Liver (tissue), 9 donors: Measurements from ENCODE around the gene C1orf174. TPM values are rescaled to one million over a fixed set of nuclear protein-coding genes. Genes with fewer than 3 reads are reported as not detected.

Experiments
- DNase-seq: peaks from one replicate; pipeline ENCODE4 v3.0.0-alpha.2; 2017; ENCODE audit warnings: low spot score
- H3K27ac ChIP-seq, 2 donors: one replicate each; pipeline ENCODE4 v1.7.0; 2013; ENCODE audit warnings: inconsistent platforms in 2 of 2, low read length in 2 of 2, control low read depth in 1 of 2, low read depth in 1 of 2, mild to moderate bottlenecking in 1 of 2
- H3K27me3 ChIP-seq, 4 donors: one replicate each; pipeline versions ENCODE4 v1.6.1 to v1.7.0; 2013; ENCODE audit warnings: low read length in 3 of 4, inconsistent platforms in 1 of 4, mild to moderate bottlenecking in 1 of 4, moderate library complexity in 1 of 4; ENCODE audit not compliant: control insufficient read depth in 4 of 4, insufficient read depth in 4 of 4
- H3K36me3 ChIP-seq, 4 donors: one replicate each; pipeline versions ENCODE4 v1.6.1 to v1.7.0; 2013; ENCODE audit warnings: low read length in 3 of 4, mild to moderate bottlenecking in 3 of 4, low read depth in 1 of 4, moderate library complexity in 1 of 4; ENCODE audit not compliant: control insufficient read depth in 4 of 4, insufficient read depth in 3 of 4
- H3K4me1 ChIP-seq, 4 donors: one replicate each; pipeline versions ENCODE4 v1.6.1 to v1.7.0; 2013; ENCODE audit warnings: low read length in 3 of 4, mild to moderate bottlenecking in 3 of 4, moderate library complexity in 1 of 4; ENCODE audit not compliant: control insufficient read depth in 4 of 4, insufficient read depth in 4 of 4
- H3K4me3 ChIP-seq, 3 donors: one replicate each; pipeline versions ENCODE4 v1.6.1 to v1.7.0; 2013; ENCODE audit warnings: low read length in 3 of 3, control low read depth in 1 of 3, low read depth in 1 of 3, mild to moderate bottlenecking in 1 of 3
- H3K9ac ChIP-seq, 2 donors: one replicate each; pipeline ENCODE4 v1.7.0; 2013; ENCODE audit warnings: low read length in 2 of 2, mild to moderate bottlenecking in 2 of 2, moderate library complexity in 2 of 2, control low read depth in 1 of 2, low read depth in 1 of 2
- H3K9me3 ChIP-seq, 4 donors: one replicate each; pipeline versions ENCODE4 v1.6.1 to v1.7.0; 2013; ENCODE audit warnings: low read length in 3 of 4; ENCODE audit not compliant: control insufficient read depth in 4 of 4
- CTCF ChIP-seq: fragments of 150-350 bp; IDR thresholded peaks from 2 replicates; pipeline ENCODE4 v1.5.1; 2017; ENCODE audit warnings: improper control_type of control experiment, low read depth, low read length; ENCODE audit not compliant: missing input control
- FOXA1 ChIP-seq: IDR thresholded peaks from 2 replicates; pipeline ENCODE4 v1.6.1; 2016; ENCODE audit warnings: antibody characterized with exemption
- FOXA2 ChIP-seq: IDR thresholded peaks from 2 replicates; pipeline ENCODE4 v1.6.1; 2016; ENCODE audit warnings: antibody characterized with exemption
- HNF4G ChIP-seq: IDR thresholded peaks from 2 replicates; pipeline ENCODE4 v1.6.1; 2016; ENCODE audit warnings: antibody characterized with exemption
- MAX ChIP-seq: IDR thresholded peaks from 2 replicates; pipeline ENCODE4 v1.6.1; 2016; ENCODE audit warnings: antibody characterized with exemption
- RXRA ChIP-seq, 2 donors: IDR thresholded peaks; 2 replicates each; pipeline ENCODE4 v1.6.1; 2017 to 2018; ENCODE audit warnings: antibody characterized with exemption in 2 of 2, mild to moderate bottlenecking in 1 of 2
- TAF1 ChIP-seq: conservative IDR thresholded peaks from 2 replicates; pipeline ENCODE4 v1.6.1; 2016; ENCODE audit warnings: antibody characterized with exemption, mild to moderate bottlenecking
- WGBS: extraction: QIAGEN DNeasy Blood & Tissue Kit; methylation state at CpG from one replicate; pipeline ENCODE4 v1.1.7; 2013; 5-methylcytosine and 5-hydroxymethylcytosine counted together
- polyA plus RNA-seq, 2 donors: library from polyadenylated mRNA; stranded (reverse) in 1 of 2; unstranded in 1 of 2; fragments of 200-250 nt in 1 of 2; fragments of >200 nt in 1 of 2; fragmentation: Nextera tagmentation in 1 of 2; extraction: Ambion mirVana in 1 of 2; gene quantifications; one replicate each; pipeline versions ENCODE4 v1.2.1 to v1.2.3, GENCODE V29; 2013 to 2015
- total RNA-seq, 2 donors: library from RNA; depleted of rRNA; stranded (reverse); fragments of >200 nt; gene quantifications; one replicate each; pipeline ENCODE4 v1.2.3, GENCODE V29; 2014
- TF ChIP-seq, protein P1 (sequence below): IDR thresholded peaks from 2 replicates; pipeline ENCODE4 v1.6.1; 2016; ENCODE audit warnings: antibody characterized with exemption, mild to moderate bottlenecking
- TF ChIP-seq, protein P2 (sequence below): IDR thresholded peaks from 2 replicates; pipeline ENCODE4 v1.6.1; 2016; ENCODE audit warnings: antibody characterized with exemption
- TF ChIP-seq, protein P3 (sequence below): IDR thresholded peaks from 2 replicates; pipeline ENCODE4 v1.6.1; 2016; ENCODE audit warnings: antibody characterized with exemption
- donor health status: healthy.
- donor health status: healthy.
- donor health status: healthy.
- donor health status: healthy.
- donor health status: healthy.

C1orf174 gene
- total and polyA plus RNA-seq, 4 donors, result 10.4 to 17.0 (median 13.8) TPM

GRCh38 chr1:3883194-3883925 is 16.7 kb downstream of the C1orf174 start (continued):
- TF ChIP-seq, protein P1, sequence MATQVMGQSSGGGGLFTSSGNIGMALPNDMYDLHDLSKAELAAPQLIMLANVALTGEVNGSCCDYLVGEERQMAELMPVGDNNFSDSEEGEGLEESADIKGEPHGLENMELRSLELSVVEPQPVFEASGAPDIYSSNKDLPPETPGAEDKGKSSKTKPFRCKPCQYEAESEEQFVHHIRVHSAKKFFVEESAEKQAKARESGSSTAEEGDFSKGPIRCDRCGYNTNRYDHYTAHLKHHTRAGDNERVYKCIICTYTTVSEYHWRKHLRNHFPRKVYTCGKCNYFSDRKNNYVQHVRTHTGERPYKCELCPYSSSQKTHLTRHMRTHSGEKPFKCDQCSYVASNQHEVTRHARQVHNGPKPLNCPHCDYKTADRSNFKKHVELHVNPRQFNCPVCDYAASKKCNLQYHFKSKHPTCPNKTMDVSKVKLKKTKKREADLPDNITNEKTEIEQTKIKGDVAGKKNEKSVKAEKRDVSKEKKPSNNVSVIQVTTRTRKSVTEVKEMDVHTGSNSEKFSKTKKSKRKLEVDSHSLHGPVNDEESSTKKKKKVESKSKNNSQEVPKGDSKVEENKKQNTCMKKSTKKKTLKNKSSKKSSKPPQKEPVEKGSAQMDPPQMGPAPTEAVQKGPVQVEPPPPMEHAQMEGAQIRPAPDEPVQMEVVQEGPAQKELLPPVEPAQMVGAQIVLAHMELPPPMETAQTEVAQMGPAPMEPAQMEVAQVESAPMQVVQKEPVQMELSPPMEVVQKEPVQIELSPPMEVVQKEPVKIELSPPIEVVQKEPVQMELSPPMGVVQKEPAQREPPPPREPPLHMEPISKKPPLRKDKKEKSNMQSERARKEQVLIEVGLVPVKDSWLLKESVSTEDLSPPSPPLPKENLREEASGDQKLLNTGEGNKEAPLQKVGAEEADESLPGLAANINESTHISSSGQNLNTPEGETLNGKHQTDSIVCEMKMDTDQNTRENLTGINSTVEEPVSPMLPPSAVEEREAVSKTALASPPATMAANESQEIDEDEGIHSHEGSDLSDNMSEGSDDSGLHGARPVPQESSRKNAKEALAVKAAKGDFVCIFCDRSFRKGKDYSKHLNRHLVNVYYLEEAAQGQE, result no peak
- TF ChIP-seq MAX, result no peak
- no peak for TF ChIP-seq TAF1

DNA sequence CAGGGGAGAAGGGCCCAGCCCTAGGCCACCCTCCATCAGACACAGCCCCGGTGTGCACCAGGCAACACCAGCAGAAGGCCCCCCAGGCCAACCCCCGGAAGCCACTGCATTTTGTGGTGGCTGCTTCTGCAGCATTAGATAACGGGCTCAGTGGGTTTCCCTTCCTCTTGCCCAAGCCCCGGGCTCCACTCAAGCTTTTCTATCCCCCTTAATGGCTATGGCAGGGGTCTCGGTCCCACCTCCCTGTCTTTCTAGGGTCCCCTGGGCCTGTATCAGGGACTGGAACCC is 18.9 kb downstream of the C1orf174 start:
- no peaks in the 10 kb centered on the region for H3K4me1 ChIP-seq
- H3K4me3 ChIP-seq, result no peak overlapping the region
- H3K27me3 ChIP-seq, result no peaks in the 10 kb centered on the region
- no peak for DNase-seq
- H3K27ac ChIP-seq, result no peak overlapping the region
- peaks cover 5 to 38% (median 23%) of the 10 kb centered on the region in 4 donors for H3K36me3 ChIP-seq
- H3K9ac ChIP-seq, result no peak overlapping the region
- 91% methylated on average over 5 of the region's 5 CpGs for WGBS
- TF ChIP-seq FOXA1 (no peak), TAF1 (no peak)
- TF ChIP-seq, protein P1, result no peak
- H3K9me3 ChIP-seq, result peaks cover 0 to 5% (median 3%) of the 10 kb centered on the region in 4 donors

DNA sequence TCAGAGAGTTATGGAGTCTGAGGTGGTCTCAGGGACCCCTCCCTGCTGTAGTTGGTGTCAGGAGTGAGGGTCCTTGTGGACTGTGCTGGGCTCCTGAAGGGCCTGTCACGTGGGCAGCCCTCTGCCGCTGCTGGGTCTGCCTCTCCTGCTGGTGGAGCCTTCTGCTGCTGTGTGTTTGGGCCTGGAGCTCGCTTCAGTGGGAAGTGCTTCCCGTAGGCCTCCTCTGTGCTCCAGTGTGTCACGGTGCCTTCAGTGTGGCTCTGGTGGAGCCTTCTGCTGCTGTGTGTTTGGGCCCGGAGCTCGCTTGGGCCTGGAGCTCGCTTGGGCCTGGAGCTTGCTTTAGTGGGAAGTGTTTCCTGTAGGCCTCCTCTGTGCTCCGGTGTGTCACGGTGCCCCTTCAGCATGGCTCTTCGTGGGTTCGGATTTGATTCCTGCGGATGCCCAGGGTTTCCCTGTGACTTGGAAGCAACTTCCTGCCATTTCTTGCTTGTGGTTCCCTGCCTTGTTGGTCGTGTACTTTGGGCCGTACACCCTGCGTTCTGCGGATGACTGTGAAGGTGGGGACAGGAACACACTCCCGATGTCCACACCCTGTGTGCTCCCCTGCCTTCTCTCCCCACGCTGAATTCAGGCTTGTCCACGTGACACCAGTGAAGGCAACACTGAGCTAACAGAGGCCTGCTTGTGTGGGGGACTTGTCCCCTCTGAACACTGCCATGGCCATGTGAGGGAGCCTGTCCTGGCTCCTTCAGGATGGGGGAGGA is 19.5 kb downstream of the C1orf174 start:
- H3K9ac ChIP-seq, result no peak overlapping the region
- no peaks in the 10 kb centered on the region for H3K27me3 ChIP-seq
- WGBS, result 91% methylated on average over 20 of the region's 20 CpGs
- no peaks in the 10 kb centered on the region for H3K4me1 ChIP-seq
- peaks cover 5 to 36% (median 21%) of the 10 kb centered on the region in 4 donors for H3K36me3 ChIP-seq
- H3K27ac ChIP-seq, result no peak overlapping the region
- peaks cover 0 to 5% (median 3%) of the 10 kb centered on the region in 4 donors for H3K9me3 ChIP-seq
- no peak for DNase-seq
- no peak overlapping the region for H3K4me3 ChIP-seq
- TF ChIP-seq FOXA1 (no peak), TAF1 (no peak), MAX (no peak), FOXA2 (no peak), CTCF (no peak), RXRA (IDR thresholded peaks at IDR 0.05) (no peak), HNF4G (no peak)
- TF ChIP-seq, protein P2, sequence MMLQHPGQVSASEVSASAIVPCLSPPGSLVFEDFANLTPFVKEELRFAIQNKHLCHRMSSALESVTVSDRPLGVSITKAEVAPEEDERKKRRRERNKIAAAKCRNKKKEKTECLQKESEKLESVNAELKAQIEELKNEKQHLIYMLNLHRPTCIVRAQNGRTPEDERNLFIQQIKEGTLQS, result no peak
- TF ChIP-seq, protein P1, result no peak
- TF ChIP-seq, protein P3, sequence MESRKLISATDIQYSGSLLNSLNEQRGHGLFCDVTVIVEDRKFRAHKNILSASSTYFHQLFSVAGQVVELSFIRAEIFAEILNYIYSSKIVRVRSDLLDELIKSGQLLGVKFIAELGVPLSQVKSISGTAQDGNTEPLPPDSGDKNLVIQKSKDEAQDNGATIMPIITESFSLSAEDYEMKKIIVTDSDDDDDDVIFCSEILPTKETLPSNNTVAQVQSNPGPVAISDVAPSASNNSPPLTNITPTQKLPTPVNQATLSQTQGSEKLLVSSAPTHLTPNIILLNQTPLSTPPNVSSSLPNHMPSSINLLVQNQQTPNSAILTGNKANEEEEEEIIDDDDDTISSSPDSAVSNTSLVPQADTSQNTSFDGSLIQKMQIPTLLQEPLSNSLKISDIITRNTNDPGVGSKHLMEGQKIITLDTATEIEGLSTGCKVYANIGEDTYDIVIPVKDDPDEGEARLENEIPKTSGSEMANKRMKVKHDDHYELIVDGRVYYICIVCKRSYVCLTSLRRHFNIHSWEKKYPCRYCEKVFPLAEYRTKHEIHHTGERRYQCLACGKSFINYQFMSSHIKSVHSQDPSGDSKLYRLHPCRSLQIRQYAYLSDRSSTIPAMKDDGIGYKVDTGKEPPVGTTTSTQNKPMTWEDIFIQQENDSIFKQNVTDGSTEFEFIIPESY, result no peak
